Loucy (cell line): ENCODE measurements around the gene CPPED1.

Experiments
- H2AFZ ChIP-seq: fragments of 200-600 bp; sonication (generic); 2 replicates; pipeline ENCODE4 v1.6.0; 2016; ENCODE audit warnings: antibody characterized with exemption, mild to moderate bottlenecking, low read length, moderate library complexity
- H3F3A ChIP-seq: fragments of 200-600 bp; 2 replicates; pipeline ENCODE4 v1.6.0; 2016; ENCODE audit warnings: antibody characterized with exemption, low read depth, mild to moderate bottlenecking
- H3K27me3 ChIP-seq: fragments of 200-600 bp; sonication (generic); 2 replicates; pipeline ENCODE4 v1.6.1; 2014; ENCODE audit warnings: low read length, mild to moderate bottlenecking; ENCODE audit not compliant: insufficient read depth, poor library complexity, severe bottlenecking
- H3K36me3 ChIP-seq: fragments of 200-600 bp; sonication (generic); 2 replicates; pipeline ENCODE4 v1.6.1; 2016; ENCODE audit warnings: low read length; ENCODE audit not compliant: insufficient read depth
- H3K4me1 ChIP-seq: fragments of 200-600 bp; sonication (generic); 2 replicates; pipeline ENCODE4 v1.5.1; 2014; ENCODE audit warnings: low read length, mild to moderate bottlenecking; ENCODE audit not compliant: insufficient read depth, poor library complexity, severe bottlenecking
- H3K4me2 ChIP-seq: fragments of 200-600 bp; sonication (generic); 2 replicates; pipeline ENCODE4 v1.6.0; 2014; ENCODE audit warnings: antibody characterized with exemption, low read length, low read depth, mild to moderate bottlenecking; ENCODE audit not compliant: poor library complexity, severe bottlenecking
- H3K4me3 ChIP-seq: fragments of 200-600 bp; sonication (generic); 2 replicates; pipeline ENCODE4 v1.5.1; 2014; ENCODE audit warnings: low read length, mild to moderate bottlenecking, mixed read lengths; ENCODE audit not compliant: poor library complexity, severe bottlenecking
- H3K79me2 ChIP-seq: fragments of 200-600 bp; sonication (generic); 2 replicates; pipeline ENCODE4 v1.6.1; 2014; ENCODE audit warnings: low read length; ENCODE audit not compliant: insufficient read depth
- H3K9ac ChIP-seq: fragments of 200-600 bp; sonication (generic); 2 replicates; pipeline ENCODE4 v1.6.0; 2014; ENCODE audit warnings: mild to moderate bottlenecking, low read depth, low read length, moderate library complexity; ENCODE audit not compliant: poor library complexity, severe bottlenecking
- H3K9me2 ChIP-seq: fragments of 200-600 bp; sonication (generic); replicated peaks from 2 replicates; pipeline ENCODE4 v1.6.1; 2016; ENCODE audit warnings: low read depth, low read length, mixed read lengths
- H3K9me3 ChIP-seq: fragments of 200-600 bp; sonication (generic); 2 replicates; pipeline ENCODE4 v1.6.1; 2014; ENCODE audit warnings: mild to moderate bottlenecking, antibody characterized with exemption, low read length, low read depth; ENCODE audit not compliant: insufficient read depth
- H4K20me1 ChIP-seq: fragments of 200-600 bp; sonication (generic); 2 replicates; pipeline ENCODE4 v1.6.0; 2014; ENCODE audit warnings: antibody characterized with exemption, low read length, mild to moderate bottlenecking; ENCODE audit not compliant: insufficient read depth, poor library complexity, severe bottlenecking
- EZH2phosphoT487 ChIP-seq: fragments of 200-600 bp; IDR thresholded peaks from 2 replicates; pipeline ENCODE4 v1.6.1; 2018; ENCODE audit warnings: antibody characterized with exemption, mild to moderate bottlenecking, moderate library complexity, borderline replicate concordance
- TF ChIP-seq, protein P1 (sequence below): fragments of 200-600 bp; sonication (generic); conservative IDR thresholded peaks from 2 replicates; pipeline ENCODE4 v1.5.1; 2014; ENCODE audit warnings: mild to moderate bottlenecking, antibody characterized with exemption, low read length

Gene CPPED1

DNA sequence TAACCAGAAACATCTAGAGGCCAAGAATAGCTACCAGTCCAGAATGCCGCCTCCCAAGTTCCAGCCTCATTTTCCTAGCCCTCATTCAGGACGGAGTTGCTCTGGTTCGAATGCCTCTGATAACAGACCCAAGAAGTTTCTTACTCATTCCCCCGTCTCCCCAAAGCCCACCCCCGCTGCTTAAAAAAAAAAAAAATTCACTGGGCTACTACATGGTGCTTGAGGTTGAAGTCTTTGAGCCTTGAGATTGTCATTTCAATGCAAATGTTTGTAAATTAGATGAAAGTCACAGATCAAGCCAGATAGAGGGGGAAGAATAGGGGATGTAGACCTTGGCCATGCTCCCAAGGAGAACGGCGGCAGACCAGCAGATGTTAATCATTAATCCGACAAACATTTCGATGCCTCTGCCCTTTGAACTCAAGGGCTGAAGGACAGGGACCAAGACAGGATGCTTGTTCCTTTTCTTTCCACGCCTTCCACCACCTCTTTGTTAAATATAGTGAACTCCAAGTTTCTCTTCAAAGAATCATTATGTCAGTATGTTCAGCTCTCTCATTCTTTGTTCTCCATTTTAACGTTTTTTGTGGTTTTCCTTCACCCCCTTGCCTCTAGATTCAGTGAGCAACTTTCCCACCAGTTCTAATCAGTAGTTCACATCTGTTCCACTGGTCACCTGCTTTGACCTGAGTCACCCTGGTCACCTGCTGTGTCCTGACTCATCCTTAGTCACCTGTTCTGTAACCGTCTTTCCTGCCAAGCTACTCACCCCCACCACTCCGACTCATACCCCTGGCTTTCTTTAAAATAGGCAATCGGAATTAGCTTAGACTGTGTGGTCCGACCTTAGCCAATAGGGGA is 190.3 kb downstream of the CPPED1 start:
- no peaks in the 10 kb centered on the region for H3K27me3 ChIP-seq
- no peak overlapping the region for H2AFZ ChIP-seq
- TF ChIP-seq, protein P1, sequence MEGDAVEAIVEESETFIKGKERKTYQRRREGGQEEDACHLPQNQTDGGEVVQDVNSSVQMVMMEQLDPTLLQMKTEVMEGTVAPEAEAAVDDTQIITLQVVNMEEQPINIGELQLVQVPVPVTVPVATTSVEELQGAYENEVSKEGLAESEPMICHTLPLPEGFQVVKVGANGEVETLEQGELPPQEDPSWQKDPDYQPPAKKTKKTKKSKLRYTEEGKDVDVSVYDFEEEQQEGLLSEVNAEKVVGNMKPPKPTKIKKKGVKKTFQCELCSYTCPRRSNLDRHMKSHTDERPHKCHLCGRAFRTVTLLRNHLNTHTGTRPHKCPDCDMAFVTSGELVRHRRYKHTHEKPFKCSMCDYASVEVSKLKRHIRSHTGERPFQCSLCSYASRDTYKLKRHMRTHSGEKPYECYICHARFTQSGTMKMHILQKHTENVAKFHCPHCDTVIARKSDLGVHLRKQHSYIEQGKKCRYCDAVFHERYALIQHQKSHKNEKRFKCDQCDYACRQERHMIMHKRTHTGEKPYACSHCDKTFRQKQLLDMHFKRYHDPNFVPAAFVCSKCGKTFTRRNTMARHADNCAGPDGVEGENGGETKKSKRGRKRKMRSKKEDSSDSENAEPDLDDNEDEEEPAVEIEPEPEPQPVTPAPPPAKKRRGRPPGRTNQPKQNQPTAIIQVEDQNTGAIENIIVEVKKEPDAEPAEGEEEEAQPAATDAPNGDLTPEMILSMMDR: no peak
- no peak for TF ChIP-seq EZH2phosphoT487
- no peaks in the 10 kb centered on the region for H3K9me2 ChIP-seq
- no peaks in the 10 kb centered on the region for H3K36me3 ChIP-seq
- H3F3A ChIP-seq: no peaks in the 10 kb centered on the region
- H4K20me1 ChIP-seq: no peaks in the 10 kb centered on the region
- H3K9ac ChIP-seq: no peak overlapping the region
- H3K4me3 ChIP-seq: no peak overlapping the region
- peaks cover 7% of the 10 kb centered on the region for H3K4me1 ChIP-seq
- no peaks in the 10 kb centered on the region for H3K9me3 ChIP-seq
- H3K79me2 ChIP-seq: no peaks in the 10 kb centered on the region
- H3K4me2 ChIP-seq: no peak overlapping the region

DNA sequence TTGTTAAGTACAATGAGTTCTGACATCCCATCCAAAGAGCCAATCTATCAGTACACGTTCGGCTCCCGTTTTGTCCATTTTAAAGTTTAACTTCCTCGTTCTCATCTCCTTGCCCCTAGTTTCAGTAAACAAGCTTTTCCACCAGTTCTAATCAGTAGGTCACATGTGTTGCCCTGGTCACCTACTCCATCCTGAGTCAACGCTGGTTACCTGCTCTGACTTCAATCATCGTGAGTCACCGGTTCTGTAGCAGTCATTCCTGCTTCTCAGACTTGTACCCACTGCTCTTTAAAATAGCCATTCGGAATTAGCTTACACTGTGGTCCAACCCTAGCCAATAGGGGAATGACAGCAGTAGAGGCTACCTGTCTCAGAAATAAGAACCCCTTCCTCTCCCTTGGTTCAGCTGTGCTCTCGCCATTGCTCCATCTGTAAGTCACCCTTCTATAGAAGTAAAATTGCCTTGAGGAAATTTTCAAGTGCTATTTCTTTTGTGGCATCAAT is 191.0 kb downstream of the CPPED1 start:
- Histone ChIP-seq H2AFZ (no peak overlapping the region), H3K9ac (no peak overlapping the region), H3K9me2 (no peaks in the 10 kb centered on the region), H3K9me3 (no peaks in the 10 kb centered on the region), H3K4me1 (peaks cover 7% of the 10 kb centered on the region), H3K27me3 (no peaks in the 10 kb centered on the region), H3K4me3 (no peak overlapping the region), H3K36me3 (no peaks in the 10 kb centered on the region), H4K20me1 (no peaks in the 10 kb centered on the region), H3K4me2 (no peak overlapping the region), H3F3A (no peaks in the 10 kb centered on the region), H3K79me2 (no peaks in the 10 kb centered on the region)
- TF ChIP-seq, protein P1: no peak
- no peak for TF ChIP-seq EZH2phosphoT487

DNA sequence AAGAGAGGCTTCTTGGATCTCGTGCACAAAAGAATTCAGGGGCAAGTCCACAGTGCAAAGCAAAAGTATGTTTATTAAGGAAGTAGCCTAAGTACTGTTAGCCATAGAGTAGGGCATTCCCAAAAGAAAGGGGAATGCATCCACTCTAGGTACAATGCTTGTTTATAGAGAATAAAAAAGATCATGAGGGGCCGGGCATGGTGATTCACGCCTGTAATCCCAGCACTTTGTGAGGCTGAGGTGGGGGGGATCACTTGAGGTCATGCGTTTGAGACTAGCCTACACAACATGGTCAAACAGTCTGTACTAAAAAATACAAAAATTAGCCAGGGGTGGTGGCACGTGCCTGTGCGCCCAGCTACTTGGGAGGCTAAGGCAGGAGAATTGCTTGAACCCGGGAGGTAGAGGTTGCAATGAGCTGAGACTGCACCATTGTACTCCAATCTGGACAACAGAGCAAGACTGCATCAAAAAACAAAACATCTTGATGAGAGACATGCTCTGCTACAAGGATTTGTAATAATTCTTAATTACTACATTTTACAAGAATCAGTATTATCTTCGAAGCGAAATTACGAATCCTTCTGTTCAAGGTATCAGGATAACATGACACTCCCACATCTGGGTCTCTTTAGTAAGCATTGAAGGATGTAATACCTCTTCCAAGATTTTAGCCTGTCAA is 191.6 kb downstream of the CPPED1 start:
- H4K20me1 ChIP-seq: no peaks in the 10 kb centered on the region
- no peak overlapping the region for H3K4me2 ChIP-seq
- no peak overlapping the region for H3K9ac ChIP-seq
- H3K9me2 ChIP-seq: no peaks in the 10 kb centered on the region
- no peaks in the 10 kb centered on the region for H3K36me3 ChIP-seq
- H3K79me2 ChIP-seq: no peaks in the 10 kb centered on the region
- H2AFZ ChIP-seq: no peak overlapping the region
- H3K4me3 ChIP-seq: no peak overlapping the region
- H3K27me3 ChIP-seq: no peaks in the 10 kb centered on the region
- H3K4me1 ChIP-seq: peaks cover 7% of the 10 kb centered on the region
- no peaks in the 10 kb centered on the region for H3K9me3 ChIP-seq
- TF ChIP-seq, protein P1: no peak
- no peak for TF ChIP-seq EZH2phosphoT487
- H3F3A ChIP-seq: no peaks in the 10 kb centered on the region
